ENCODE results near the gene DCST2. TPM values are rescaled to one million over a fixed set of nuclear protein-coding genes. Genes with fewer than 3 reads are reported as not detected.

DCST2 gene
- total RNA-seq, 4 donors from 2014 or later, result 0.33 to 4.2 (median 0.50) TPM; not detected in 1

DNA sequence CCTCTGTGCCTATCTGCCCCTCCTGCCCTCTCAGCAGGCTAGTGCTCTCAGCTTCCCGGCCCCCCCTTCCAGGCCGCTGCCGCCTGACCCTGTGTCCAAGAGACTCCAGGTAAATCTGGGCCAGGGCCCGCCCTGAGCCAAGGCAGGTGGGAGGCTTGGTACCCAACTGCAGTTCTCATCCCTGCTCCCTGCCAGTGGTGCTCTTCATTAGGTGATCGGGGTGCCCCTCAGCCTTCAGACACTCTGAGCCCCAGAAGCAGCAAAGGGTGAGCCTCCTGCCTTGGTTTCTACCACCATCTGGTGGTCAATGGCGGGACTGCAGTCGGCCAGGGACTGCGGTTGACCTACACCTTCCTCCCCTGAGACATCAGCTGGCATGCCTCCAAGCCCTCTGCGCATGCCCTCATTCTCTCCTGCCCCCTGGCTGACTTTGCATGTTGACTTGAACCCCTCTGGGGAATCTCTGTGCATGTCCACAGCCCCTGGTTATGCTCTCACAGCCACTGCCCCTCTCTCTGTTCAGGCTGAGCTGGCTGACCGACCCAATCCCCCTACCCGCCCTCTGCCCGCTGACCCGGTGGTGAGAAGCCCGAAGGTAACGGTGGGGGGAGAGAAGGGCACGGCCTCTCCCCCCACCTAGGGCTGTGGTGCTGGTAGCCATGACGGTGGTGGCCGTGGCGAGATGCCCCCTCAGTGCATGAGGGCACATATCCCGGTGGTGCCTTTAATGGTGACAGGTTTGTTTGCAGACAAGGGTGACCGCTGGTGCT is 28.0 kb upstream of the DCST2 start:
- TF ChIP-seq, protein P1, sequence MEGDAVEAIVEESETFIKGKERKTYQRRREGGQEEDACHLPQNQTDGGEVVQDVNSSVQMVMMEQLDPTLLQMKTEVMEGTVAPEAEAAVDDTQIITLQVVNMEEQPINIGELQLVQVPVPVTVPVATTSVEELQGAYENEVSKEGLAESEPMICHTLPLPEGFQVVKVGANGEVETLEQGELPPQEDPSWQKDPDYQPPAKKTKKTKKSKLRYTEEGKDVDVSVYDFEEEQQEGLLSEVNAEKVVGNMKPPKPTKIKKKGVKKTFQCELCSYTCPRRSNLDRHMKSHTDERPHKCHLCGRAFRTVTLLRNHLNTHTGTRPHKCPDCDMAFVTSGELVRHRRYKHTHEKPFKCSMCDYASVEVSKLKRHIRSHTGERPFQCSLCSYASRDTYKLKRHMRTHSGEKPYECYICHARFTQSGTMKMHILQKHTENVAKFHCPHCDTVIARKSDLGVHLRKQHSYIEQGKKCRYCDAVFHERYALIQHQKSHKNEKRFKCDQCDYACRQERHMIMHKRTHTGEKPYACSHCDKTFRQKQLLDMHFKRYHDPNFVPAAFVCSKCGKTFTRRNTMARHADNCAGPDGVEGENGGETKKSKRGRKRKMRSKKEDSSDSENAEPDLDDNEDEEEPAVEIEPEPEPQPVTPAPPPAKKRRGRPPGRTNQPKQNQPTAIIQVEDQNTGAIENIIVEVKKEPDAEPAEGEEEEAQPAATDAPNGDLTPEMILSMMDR (IDR thresholded peaks at IDR 0.05), result peak; percentile 97 to 100 (median 98)
- TF ChIP-seq POLR2A (IDR thresholded peaks at IDR 0.05), result no peak
- Histone ChIP-seq H3K27ac (no peak overlapping the region), H3K36me3 (peaks cover 11 to 19% of the 10 kb centered on the region in 2 donors), H3K4me3 (replicated peaks in 1 of 3) (no peak overlapping the region), H3K4me1 (peaks cover 26 to 31% of the 10 kb centered on the region in 2 donors), H3K27me3 (no peaks in the 10 kb centered on the region), H3K9me3 (no peaks in the 10 kb centered on the region)
- intact Hi-C loops (cut with DNase I), result loop anchor here (2.0 to 10.0 kb wide), 3 partner anchors 23 to 497 kb away; partner anchors contain the start of gene CHRNB2
- peak; percentile 88 to 91 for DNase-seq
- 22 to 31% methylated on average over 8 to 21 of the region's 21 CpGs for whole genome bisulfite sequencing, 2 donors

DNA sequence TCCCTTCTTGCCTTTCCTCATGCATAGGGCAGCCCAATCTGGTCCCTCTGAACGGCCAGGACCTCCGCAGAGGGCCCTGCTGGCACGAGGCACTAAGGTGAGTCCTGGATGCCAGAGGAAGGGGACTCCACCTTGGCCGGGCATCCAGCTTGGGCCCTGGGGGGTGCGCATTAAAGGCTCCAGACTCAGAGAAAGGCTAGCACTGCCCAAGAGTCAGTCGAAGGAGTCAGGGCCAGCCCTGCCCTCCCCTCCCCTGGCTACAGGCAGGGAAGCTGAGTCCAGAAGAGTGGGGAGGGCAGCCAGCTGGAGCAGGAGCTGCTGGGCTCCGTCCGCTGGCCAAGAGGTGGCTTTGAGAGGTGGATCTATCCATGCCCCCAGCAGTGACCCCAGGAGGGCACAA is 27.2 kb upstream of the DCST2 start:
- peaks cover 26 to 31% of the 10 kb centered on the region in 2 donors for H3K4me1 ChIP-seq
- H3K9me3 ChIP-seq, result no peaks in the 10 kb centered on the region
- TF ChIP-seq, protein P1 (IDR thresholded peaks at IDR 0.05), result no peak
- no peak for TF ChIP-seq POLR2A (IDR thresholded peaks at IDR 0.05)
- no peak overlapping the region for H3K27ac ChIP-seq
- no peaks in the 10 kb centered on the region for H3K27me3 ChIP-seq
- H3K36me3 ChIP-seq, result peaks cover 11 to 23% of the 10 kb centered on the region in 2 donors
- intact Hi-C loops (cut with DNase I), result loop anchor here (10.0 kb wide), 2 partner anchors 396 to 496 kb away; partner anchors contain the start of gene CHRNB2
- WGBS, 2 donors, result 85 to 90% methylated on average over 2 to 5 of the region's 8 CpGs
- H3K4me3 ChIP-seq (replicated peaks in 1 of 3), result no peak overlapping the region
- no peak for DNase-seq

DNA sequence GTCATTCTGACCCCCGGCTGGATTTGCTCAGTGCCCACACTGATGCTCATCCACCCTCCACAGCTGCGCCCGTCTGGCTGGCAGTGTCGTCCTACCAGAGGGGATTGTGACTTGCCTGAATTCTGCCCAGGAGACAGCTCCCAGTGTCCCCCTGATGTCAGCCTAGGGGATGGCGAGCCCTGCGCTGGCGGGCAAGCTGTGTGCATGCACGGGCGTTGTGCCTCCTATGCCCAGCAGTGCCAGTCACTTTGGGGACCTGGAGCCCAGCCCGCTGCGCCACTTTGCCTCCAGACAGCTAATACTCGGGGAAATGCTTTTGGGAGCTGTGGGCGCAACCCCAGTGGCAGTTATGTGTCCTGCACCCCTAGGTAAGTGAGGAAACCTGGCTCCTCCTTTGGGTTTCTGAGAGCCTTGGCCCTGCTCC is 24.2 kb upstream of the DCST2 start:
- TF ChIP-seq, protein P1 (IDR thresholded peaks at IDR 0.05), result no peak
- no peak for TF ChIP-seq POLR2A (IDR thresholded peaks at IDR 0.05)
- 89 to 97% methylated on average over 10 to 11 of the region's 13 CpGs for WGBS, 2 donors
- Histone ChIP-seq H3K27me3 (no peaks in the 10 kb centered on the region), H3K9me3 (no peaks in the 10 kb centered on the region), H3K36me3 (peaks cover 11 to 24% of the 10 kb centered on the region in 2 donors), H3K27ac (no peak overlapping the region), H3K4me1 (peaks cover 9 to 21% of the 10 kb centered on the region in 2 donors), H3K4me3 (replicated peaks in 1 of 3) (no peak overlapping the region)
- intact Hi-C loops (cut with DNase I), result no loop called here
- DNase-seq, result no peak

DNA sequence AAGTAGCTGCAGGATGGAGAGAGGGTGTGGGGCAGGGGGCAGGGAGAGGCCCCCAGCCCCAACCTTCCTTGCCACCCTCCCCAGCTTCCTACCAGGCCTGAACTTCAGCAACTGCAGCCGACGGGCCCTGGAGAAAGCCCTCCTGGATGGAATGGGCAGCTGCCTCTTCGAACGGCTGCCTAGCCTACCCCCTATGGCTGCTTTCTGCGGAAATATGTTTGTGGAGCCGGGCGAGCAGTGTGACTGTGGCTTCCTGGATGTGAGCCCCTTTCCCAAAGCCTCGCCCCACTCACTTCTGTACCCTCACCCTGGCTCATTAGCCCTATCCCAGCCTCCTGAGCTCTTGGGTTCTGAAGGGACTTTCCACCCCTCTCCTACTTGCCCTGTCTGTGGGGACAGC is 23.5 kb upstream of the DCST2 start:
- H3K9me3 ChIP-seq, result no peaks in the 10 kb centered on the region
- WGBS, 2 donors, result 89 to 100% methylated on average over 2 to 8 of the region's 8 CpGs
- no peak overlapping the region for H3K27ac ChIP-seq
- intact Hi-C loops (cut with DNase I), result no loop called here
- H3K27me3 ChIP-seq, result no peaks in the 10 kb centered on the region
- peaks cover 11 to 24% of the 10 kb centered on the region in 2 donors for H3K36me3 ChIP-seq
- DNase-seq, result no peak
- peaks cover 2 to 21% of the 10 kb centered on the region in 2 donors for H3K4me1 ChIP-seq
- TF ChIP-seq POLR2A (IDR thresholded peaks at IDR 0.05), result no peak
- TF ChIP-seq, protein P1 (IDR thresholded peaks at IDR 0.05), result no peak
- no peak overlapping the region for H3K4me3 ChIP-seq (replicated peaks in 1 of 3)

DNA sequence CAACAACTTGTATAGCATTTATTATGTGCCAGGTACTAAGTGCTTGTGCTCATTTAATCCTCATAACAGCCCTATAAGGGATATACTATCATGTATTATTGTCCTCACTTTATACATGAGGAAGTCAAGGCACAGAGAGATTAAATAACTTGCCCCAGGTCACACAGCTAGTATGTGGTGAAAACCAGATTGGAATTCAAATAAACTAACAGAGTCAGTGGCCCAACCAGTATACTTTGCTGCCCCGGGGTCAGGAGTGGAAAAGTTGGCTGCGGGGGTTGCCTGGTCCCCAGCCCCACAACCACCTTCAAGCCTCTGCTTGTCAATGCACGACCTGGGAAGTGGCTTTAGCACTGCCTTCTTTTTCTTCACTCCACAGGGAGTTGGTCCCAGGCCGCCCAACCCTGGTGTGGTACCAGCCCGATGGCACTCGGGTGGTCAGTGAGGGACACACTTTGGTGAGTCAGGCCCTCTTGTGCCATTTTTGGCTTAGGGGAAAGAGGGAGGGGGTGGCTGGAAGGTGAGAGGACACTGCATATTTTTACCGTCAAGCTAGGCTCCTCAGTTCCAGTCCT is 20.0 kb upstream of the DCST2 start:
- Histone ChIP-seq H3K27ac (no peak overlapping the region), H3K4me1 (peaks cover 9 to 28% of the 10 kb centered on the region in 2 donors), H3K4me3 (replicated peaks in 1 of 3) (no peak overlapping the region), H3K9me3 (no peaks in the 10 kb centered on the region), H3K27me3 (no peaks in the 10 kb centered on the region), H3K36me3 (peaks cover 11 to 21% of the 10 kb centered on the region in 2 donors)
- intact Hi-C loops (cut with DNase I), result loop anchor here (5.0 kb wide), 1 partner anchor 81 kb away; the partner anchor contains the start of genes CKS1B and SHC1
- DNase-seq, result no peak
- TF ChIP-seq, protein P1 (IDR thresholded peaks at IDR 0.05), result no peak
- TF ChIP-seq POLR2A (IDR thresholded peaks at IDR 0.05), result no peak
- 86 to 87% methylated on average over 7 of the region's 7 CpGs for WGBS, 2 donors
